ENCODE results near the gene DQX1.

Gene DQX1

GRCh38 chr2:74554820-74555531 is 28.9 kb upstream of the DQX1 start:
- DNase-seq (ENCODE audit: low read depth, low spot score) = peak; percentile 77

GRCh38 chr2:74553892-74554819 is 28.1 kb upstream of the DQX1 start, which contains the start of the genes DOK1 and LOXL3:
Gene DOK1 (plus strand): TSS chr2:74554720. CDS start chr2:74554755, 35 bp downstream.
Gene LOXL3 (minus strand): TSS chr2:74553942. CDS start chr2:74552634, 1,308 bp downstream.
- DNase-seq (ENCODE audit: low read depth, low spot score) = peak; percentile 87

- peak; percentile 60 for DNase-seq (ENCODE audit: low read depth, low spot score)
These were observed 27.1 kb upstream of the DQX1 start for GRCh38 chr2:74552914-74553811.

GRCh38 chr2:74551942-74552913 is 26.2 kb upstream of the DQX1 start:
- DNase-seq (ENCODE audit: low read depth, low spot score) = no peak

GRCh38 chr2:74551530-74551929 is 25.5 kb upstream of the DQX1 start:
- DNase-seq (ENCODE audit: low read depth, low spot score) = no peak

- no peak for DNase-seq (ENCODE audit: low read depth, low spot score)
These were observed 24.2 kb upstream of the DQX1 start for GRCh38 chr2:74550231-74550630.

GRCh38 chr2:74548900-74549826 is 23.1 kb upstream of the DQX1 start:
- peak; percentile 70 for DNase-seq (ENCODE audit: low read depth, low spot score)

- peak; percentile 47 for DNase-seq (ENCODE audit: low read depth, low spot score)
These were observed 22.4 kb upstream of the DQX1 start for GRCh38 chr2:74548285-74548899.

- no peak for DNase-seq (ENCODE audit: low read depth, low spot score)
These were observed 20.0 kb upstream of the DQX1 start for GRCh38 chr2:74546004-74546403.

- no peak for DNase-seq (ENCODE audit: low read depth, low spot score)
These were observed 18.6 kb upstream of the DQX1 start for GRCh38 chr2:74544634-74545033.

GRCh38 chr2:74542978-74543377 is 16.9 kb upstream of the DQX1 start:
- DNase-seq (ENCODE audit: low read depth, low spot score) = no peak

GRCh38 chr2:74540291-74540690 is 14.3 kb upstream of the DQX1 start:
- no peak for DNase-seq (ENCODE audit: low read depth, low spot score)

- no peak for DNase-seq (ENCODE audit: low read depth, low spot score)
These were observed 12.9 kb upstream of the DQX1 start for GRCh38 chr2:74538881-74539339.

GRCh38 chr2:74537140-74537539 is 11.1 kb upstream of the DQX1 start:
- no peak for DNase-seq (ENCODE audit: low read depth, low spot score)

- DNase-seq (ENCODE audit: low read depth, low spot score) = no peak
These were observed 10.3 kb upstream of the DQX1 start for GRCh38 chr2:74536166-74536950.

GRCh38 chr2:74535440-74535965 is 9.5 kb upstream of the DQX1 start:
- DNase-seq (ENCODE audit: low read depth, low spot score) = no peak

GRCh38 chr2:74534411-74534810 is 8.4 kb upstream of the DQX1 start:
- DNase-seq (ENCODE audit: low read depth, low spot score) = no peak

GRCh38 chr2:74533464-74533863 is 7.4 kb upstream of the DQX1 start:
- no peak for DNase-seq (ENCODE audit: low read depth, low spot score)

All from ELF-1 (cell line).